Stimulated activated memory B cell treated with anti-CD40 and anti-IgM and Interleukin-4, amounts not matched to agents 10 μg/mL and 1 μg/mL and 100 μg/mL, for 72 hours (primary cell): ENCODE data around the gene CELF2.
"Not testable (repeated sequence)": the region's sequence is repeated elsewhere in the genome, so short reads cannot be mapped to it uniquely, and the experiment has no call there.

ENCODE experiments used
- ATAC-seq: fragments of 150-1000 bp; cut with Tn5 transposase; 2 replicates; pipeline ENCODE4 v1.10.0; 2021
- H3K27ac Mint-ChIP-seq: one replicate; pipeline ENCODE4 v1.8.0; 2022; ENCODE audit warnings: mild to moderate bottlenecking, mixed read lengths
- H3K27me3 Mint-ChIP-seq: one replicate; pipeline ENCODE4 v1.8.0; 2022; ENCODE audit warnings: mixed read lengths
- H3K36me3 Mint-ChIP-seq: one replicate; pipeline ENCODE4 v1.8.0; 2022; ENCODE audit warnings: mixed read lengths
- H3K4me1 Mint-ChIP-seq: one replicate; pipeline ENCODE4 v1.8.0; 2022; ENCODE audit warnings: mixed read lengths
- H3K4me3 Mint-ChIP-seq: one replicate; pipeline ENCODE4 v1.8.0; 2022; ENCODE audit warnings: mild to moderate bottlenecking, moderate library complexity, mixed read lengths
- H3K9me3 Mint-ChIP-seq: one replicate; pipeline ENCODE4 v1.8.0; 2022; ENCODE audit warnings: mixed read lengths

The CELF2 gene

DNA sequence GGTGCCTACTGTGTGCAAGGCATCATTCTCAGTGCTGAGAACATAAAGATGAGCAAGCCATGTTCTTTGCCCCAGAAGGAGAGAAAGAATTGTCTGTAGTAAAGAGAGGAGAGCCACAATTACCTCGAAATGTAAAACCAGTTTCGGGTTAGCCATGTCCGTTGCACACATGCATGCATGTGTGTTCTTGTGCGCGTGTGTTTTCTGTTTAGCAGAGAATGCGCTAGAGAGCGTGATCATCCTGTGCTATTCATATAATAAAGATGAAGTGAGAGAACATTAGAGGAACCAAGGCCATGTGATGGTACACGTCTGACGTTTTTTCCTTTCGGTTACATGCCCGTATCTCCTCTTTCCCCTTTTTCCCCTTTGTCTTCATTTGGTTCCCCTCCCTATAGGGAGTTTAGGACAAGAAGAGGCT is 158.2 kb downstream of the CELF2 start:
- Mint-ChIP-seq H3K4me1 (peaks cover 85% of the 10 kb centered on the region), H3K27me3 (no peaks in the 10 kb centered on the region), H3K36me3 (peaks cover 63% of the 10 kb centered on the region), H3K9me3 (no peaks in the 10 kb centered on the region), H3K4me3 (peak overlapping the region; percentile 81), H3K27ac (no peak overlapping the region)
- peak; percentile 82 for ATAC-seq

DNA sequence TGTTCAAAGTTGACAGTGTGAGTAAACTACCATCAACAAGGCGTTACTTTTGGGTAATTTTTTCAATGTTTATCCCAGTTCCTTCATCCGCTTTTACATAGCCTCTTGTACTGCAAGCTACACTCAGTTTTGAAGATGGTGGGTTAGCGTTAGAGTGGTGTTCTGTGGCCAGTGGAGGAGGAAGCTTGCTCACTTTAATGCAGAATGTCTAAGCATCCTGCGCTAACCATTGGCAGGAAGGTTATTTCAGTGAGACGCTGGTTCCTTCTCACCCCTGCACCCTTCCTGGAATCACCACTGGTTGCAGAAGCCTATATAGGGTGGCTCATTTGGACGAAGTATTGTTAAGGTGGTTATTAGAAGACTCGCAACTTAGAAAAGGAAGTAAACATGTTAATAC is 159.1 kb downstream of the CELF2 start:
- peak; percentile 9 for ATAC-seq
- Mint-ChIP-seq H3K9me3 (no peaks in the 10 kb centered on the region), H3K4me1 (peaks cover 95% of the 10 kb centered on the region), H3K36me3 (peaks cover 72% of the 10 kb centered on the region), H3K4me3 (peak overlapping the region; percentile 81), H3K27me3 (no peaks in the 10 kb centered on the region), H3K27ac (no peak overlapping the region)

DNA sequence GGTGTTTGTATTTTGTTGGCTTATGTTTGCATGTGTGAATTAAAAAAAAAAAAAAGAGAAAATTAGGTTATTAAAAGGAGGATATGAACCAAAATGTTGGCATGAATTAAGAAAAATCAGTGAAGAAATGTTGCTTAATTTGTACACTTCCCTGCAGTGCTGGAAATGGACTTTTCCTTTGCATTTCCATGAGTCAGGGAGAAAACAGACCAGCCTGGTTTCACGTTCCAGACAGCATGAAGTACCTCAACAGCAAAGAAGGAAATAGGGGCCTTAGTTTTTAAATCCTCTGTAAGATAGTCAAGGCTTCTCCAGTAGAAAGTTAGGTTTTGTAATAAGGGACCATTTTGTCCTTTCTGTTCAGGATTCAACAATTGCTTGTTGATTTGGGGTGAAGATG is 159.7 kb downstream of the CELF2 start:
- ATAC-seq = no peak
- Mint-ChIP-seq H3K27ac (no peak overlapping the region), H3K9me3 (no peaks in the 10 kb centered on the region), H3K36me3 (peaks cover 78% of the 10 kb centered on the region), H3K27me3 (no peaks in the 10 kb centered on the region), H3K4me1 (peaks cover 98% of the 10 kb centered on the region), H3K4me3 (peak overlapping the region; percentile 81)

DNA sequence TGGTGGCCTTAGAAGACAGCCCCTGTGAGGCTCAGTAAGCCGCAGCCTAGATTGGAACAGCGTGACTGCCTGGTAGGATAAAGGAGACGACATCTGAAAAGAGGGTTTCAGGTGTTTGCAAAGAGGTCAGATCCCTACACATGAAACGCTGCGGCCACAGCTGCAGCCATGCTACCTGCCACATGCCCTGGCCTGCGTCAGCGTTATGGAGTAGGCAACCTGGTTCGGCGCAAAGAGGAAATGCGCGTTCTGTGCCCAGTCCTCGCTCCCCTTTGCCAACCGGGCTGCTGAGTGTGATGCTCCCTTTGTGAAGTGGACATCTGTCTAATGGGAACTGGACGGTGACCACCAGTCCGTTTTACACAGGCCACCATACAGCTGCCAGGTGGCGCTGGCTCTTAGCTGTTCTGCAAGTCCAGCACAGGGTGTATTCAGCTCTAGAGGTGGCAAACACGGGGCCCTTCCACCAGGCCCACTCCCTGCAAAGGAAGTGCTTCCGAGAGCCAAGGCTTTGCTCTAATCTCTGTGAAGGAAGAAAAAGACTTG is 160.3 kb downstream of the CELF2 start:
- H3K4me3 Mint-ChIP-seq = peak overlapping the region; percentile 79
- H3K27me3 Mint-ChIP-seq = no peaks in the 10 kb centered on the region
- H3K36me3 Mint-ChIP-seq = peaks cover 84% of the 10 kb centered on the region
- peaks cover 98% of the 10 kb centered on the region for H3K4me1 Mint-ChIP-seq
- H3K27ac Mint-ChIP-seq = no peak overlapping the region
- H3K9me3 Mint-ChIP-seq = peaks cover 1% of the 10 kb centered on the region
- ATAC-seq = no peak

DNA sequence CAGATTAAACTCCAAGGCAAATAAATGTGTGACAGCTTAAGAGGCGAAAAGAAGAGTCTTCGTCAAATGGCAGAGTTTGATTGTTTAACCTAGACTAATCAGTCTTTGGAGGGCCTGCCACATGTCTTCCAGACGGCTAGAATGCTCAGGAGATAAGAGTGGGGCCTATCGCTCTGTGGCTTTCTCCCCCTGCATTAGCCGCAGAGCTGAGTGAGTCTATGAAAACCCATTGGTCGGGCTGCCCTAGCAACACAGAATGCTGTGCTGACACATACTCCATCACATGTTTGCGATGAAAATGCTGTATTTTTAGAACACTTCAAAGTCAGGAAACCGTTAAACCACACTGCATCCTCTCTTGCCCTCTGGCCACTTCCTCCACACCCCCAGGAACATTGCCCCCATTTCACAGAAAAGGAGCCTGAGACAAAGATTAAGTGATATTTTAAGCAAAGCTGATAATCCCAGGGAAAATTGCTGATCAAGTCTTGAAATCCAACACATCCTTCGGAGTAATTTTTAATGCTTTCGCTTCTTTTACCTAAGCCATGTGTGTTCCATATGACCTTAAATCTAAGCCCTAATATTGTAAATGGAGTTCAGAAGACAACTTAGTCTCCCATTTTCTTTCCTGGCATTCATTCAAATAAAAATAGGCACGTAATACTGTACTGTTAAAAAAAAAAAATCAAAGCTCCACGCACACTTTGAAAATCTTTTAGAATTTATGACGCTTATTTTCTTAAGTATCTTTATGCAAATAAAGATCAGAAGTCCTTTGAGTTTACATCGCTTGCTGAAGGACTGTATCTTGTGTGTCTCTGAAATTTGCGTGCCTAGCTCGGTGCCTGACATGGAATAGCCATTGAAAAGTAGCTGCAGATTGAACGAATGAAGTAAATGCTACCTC is 161.2 kb downstream of the CELF2 start:
- Mint-ChIP-seq H3K27ac (no peak overlapping the region), H3K36me3 (peaks cover 88% of the 10 kb centered on the region), H3K9me3 (peaks cover 2% of the 10 kb centered on the region), H3K4me3 (peak overlapping the region; percentile 79), H3K27me3 (no peaks in the 10 kb centered on the region), H3K4me1 (peaks cover 98% of the 10 kb centered on the region)
- ATAC-seq = peak; percentile 91

DNA sequence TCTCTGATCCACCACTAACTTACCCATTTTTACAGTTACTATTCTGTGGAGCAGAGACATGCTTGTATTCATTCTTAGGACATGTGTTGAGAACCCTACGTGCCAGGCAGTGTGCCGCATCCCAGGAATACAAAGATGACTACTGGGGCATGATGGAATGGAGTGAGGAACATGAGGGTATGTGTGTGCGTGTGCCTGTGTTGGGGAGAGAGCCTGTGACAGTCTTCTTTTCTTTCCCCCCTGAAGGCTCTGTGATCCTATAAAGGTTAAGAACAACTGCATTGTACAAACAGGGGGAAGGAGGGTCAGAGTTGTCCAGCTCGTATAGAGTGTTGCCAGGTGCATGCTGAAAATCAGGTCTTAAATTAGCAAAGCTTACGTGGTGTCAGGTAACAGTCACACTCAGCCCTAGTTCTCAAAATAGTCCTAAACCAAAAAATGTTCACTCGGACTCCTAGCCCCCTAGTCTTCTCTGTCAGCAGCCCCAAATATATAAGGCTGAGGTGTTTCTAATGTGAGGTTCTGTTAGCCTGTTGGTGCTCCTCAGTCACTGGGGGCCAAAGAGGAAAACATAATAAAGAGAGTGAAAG is 161.9 kb downstream of the CELF2 start:
- Mint-ChIP-seq H3K9me3 (peaks cover 2% of the 10 kb centered on the region), H3K36me3 (peaks cover 88% of the 10 kb centered on the region), H3K4me3 (peak overlapping the region; percentile 79), H3K27me3 (no peaks in the 10 kb centered on the region), H3K27ac (no peak overlapping the region), H3K4me1 (peaks cover 98% of the 10 kb centered on the region)
- ATAC-seq = no peak

DNA sequence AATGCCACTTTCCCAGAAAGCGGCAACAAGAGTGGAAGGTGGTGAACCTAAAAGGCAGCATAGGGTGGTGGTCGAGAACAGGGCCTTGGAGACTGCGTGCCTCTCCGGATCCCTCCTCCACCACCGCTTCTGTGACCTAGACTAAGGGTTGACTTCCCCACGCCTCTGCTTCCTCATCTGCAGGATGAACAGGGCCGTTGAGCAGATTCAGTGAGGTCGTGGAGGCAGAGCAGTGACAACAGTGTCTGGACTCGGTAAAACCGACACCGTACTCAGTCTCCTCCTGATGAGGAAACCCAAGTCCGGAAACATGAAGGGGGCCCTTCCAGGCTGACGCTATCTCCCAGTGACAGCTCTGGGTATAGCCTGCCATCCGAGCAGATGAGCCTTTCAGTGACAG is 162.6 kb downstream of the CELF2 start:
- Mint-ChIP-seq H3K27me3 (no peaks in the 10 kb centered on the region), H3K4me1 (peaks cover 92% of the 10 kb centered on the region), H3K4me3 (peak overlapping the region; percentile 79), H3K27ac (no peak overlapping the region), H3K36me3 (peaks cover 88% of the 10 kb centered on the region), H3K9me3 (peaks cover 2% of the 10 kb centered on the region)
- ATAC-seq = peak; percentile 64

DNA sequence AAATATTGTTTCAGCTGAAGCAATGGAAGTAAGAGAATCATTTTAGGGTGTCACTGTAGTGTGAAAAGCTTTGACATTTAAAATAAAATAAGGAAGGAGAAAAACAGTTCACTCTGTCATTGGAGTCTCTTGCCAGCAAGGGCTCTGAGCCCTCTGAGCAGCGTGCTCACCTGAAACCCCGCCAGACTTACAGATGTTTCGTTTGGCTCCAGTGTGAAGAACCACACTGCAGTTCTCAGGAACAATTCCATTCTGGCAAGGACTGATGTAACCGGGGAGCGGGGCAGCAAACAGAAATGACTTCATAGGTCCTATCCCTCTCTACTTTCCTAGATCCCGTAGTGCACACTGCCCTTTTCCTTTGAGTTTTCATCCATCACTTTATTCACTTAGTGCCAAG is 164.3 kb downstream of the CELF2 start:
- H3K4me3 Mint-ChIP-seq = no peak overlapping the region
- ATAC-seq = no peak
- peak overlapping the region; percentile 48 for H3K27ac Mint-ChIP-seq
- no peaks in the 10 kb centered on the region for H3K27me3 Mint-ChIP-seq
- H3K9me3 Mint-ChIP-seq = peaks cover 2% of the 10 kb centered on the region
- peaks cover 92% of the 10 kb centered on the region for H3K36me3 Mint-ChIP-seq
- H3K4me1 Mint-ChIP-seq = peaks cover 92% of the 10 kb centered on the region

DNA sequence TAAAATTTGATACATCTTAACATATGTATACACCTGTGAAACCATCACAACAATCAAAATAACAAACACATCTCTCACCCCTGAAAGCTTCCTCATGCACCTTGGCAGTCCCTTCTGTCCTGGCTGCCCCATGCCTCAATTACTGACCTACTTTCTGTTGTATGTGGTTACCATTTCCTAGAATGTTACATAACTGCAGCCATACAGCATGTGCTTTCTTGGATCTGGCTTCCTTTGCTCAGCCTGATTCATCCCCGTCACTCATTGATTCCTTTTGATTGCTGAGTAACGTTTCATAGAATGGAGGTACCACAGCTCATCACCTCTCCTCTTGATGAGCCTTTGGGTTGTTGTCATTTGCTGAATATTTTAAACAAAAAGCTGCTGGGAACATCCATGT is 165.3 kb downstream of the CELF2 start:
- Mint-ChIP-seq H3K36me3 (peaks cover 93% of the 10 kb centered on the region), H3K27ac (peak overlapping the region; percentile 48), H3K4me1 (peaks cover 92% of the 10 kb centered on the region), H3K4me3 (no peak overlapping the region), H3K9me3 (peaks cover 2% of the 10 kb centered on the region), H3K27me3 (no peaks in the 10 kb centered on the region)
- no peak for ATAC-seq

DNA sequence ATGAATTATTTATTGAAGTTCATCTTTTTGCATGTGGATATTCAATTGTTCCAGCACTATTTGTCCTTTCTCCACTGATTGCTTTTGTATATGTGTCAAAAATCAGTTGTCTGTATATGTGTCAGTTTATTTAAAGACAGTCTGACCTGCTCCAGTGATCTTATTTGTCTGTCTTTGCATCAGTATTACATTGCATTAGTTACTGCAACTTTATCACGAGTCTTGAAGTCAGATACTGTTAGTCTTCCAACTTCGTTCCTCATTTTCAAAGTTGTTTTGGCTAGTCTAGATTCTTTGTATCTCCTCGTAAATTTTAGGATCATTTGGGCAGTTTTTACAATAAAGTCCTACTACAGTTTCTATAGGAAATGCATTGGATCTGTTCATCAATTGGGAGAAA is 166.4 kb downstream of the CELF2 start:
- ATAC-seq = no peak
- peaks cover 92% of the 10 kb centered on the region for H3K4me1 Mint-ChIP-seq
- no peak overlapping the region for H3K4me3 Mint-ChIP-seq
- peaks cover 93% of the 10 kb centered on the region for H3K36me3 Mint-ChIP-seq
- peak overlapping the region; percentile 48 for H3K27ac Mint-ChIP-seq
- peaks cover 2% of the 10 kb centered on the region for H3K9me3 Mint-ChIP-seq
- H3K27me3 Mint-ChIP-seq = no peaks in the 10 kb centered on the region

DNA sequence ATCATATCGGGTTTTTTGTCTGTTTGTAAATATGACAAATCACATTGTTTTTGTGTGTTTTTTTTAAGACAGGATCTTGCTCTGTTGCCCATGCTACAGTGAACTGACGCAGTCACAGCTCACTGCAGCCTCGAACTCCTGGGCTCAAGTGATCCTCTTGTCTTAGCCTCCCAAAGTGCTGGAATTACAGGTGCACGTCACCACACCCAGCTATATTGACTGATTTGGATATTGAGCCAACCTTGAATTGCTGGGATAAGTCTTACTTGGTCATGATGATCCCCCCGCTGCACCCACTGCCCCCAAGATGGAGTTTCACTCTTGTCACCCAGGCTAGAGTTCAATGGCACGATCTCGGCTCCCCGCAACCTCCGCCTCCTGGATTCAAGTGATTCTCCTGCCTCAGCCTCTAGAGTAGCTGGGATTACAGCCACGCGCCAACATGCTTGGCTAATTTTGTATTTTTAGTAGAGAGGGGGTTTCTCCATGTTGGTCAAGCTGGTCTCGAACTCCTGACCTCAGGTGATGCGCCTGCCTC is 167.5 kb downstream of the CELF2 start:
- peaks cover 92% of the 10 kb centered on the region for H3K36me3 Mint-ChIP-seq
- not testable (repeated sequence) for H3K9me3 Mint-ChIP-seq, ATAC-seq, H3K27me3 Mint-ChIP-seq, H3K4me3 Mint-ChIP-seq, H3K27ac Mint-ChIP-seq
- peaks cover 92% of the 10 kb centered on the region for H3K4me1 Mint-ChIP-seq

DNA sequence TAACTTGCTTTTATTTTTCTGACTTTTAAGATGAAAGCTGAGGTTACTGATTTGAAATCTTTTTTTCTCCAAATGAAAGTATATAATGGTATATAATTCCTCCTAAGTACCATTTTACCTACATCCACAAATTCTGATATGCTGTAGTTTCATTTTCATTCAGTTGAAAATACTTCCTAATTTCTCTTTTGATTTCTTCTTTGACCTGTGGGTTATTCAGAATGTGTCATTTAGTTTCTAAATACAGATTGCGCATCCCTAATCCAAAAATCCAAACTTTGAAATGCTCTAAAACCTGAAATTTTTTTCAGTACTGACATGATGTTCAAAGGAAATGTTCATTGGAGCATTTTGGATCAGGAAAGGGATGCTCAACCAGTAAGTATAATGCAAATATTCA is 168.7 kb downstream of the CELF2 start:
- no peak for ATAC-seq
- Mint-ChIP-seq H3K9me3 (peaks cover 2% of the 10 kb centered on the region), H3K4me1 (peaks cover 93% of the 10 kb centered on the region), H3K27me3 (no peaks in the 10 kb centered on the region), H3K4me3 (peak overlapping the region; percentile 21), H3K36me3 (peaks cover 93% of the 10 kb centered on the region), H3K27ac (peak overlapping the region; percentile 72)

DNA sequence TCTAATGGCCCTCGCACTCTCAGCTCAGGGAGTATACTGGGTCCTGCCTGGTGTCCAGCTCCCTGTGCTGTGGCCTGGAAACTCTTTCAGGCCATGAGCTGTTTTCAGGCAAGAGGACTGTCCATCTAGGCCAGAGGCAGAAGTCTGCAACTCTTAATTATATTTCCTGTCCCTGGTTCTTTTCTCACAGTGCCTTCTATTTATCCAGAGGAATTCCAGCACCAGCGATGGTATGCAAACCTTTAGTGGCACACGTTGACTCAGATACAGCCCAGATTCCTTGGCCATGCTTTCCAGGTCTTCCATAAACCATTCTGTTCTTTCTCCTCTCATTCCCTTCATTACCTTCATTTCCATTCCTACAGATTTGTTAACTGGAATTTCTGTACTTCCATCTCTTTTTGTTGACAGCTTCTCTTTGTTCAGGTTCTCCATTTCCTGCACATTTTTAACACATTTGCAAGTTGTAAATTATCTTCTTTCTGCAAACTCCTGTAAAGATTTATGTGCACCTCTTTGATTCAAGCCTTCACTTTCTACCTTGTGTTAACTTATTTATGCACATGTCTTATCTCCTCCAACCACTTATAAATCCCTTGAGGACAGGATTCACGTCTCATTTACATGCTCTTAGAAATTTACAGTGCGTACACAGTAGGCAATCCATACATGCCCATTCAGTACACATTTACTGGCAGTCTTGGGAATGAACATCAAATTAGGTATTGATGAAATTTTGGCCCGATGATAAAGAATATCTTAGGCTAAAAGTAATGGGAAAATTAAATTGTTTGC is 172.1 kb downstream of the CELF2 start:
- H3K27me3 Mint-ChIP-seq = no peaks in the 10 kb centered on the region
- no peak for ATAC-seq
- no peak overlapping the region for H3K27ac Mint-ChIP-seq
- peaks cover 80% of the 10 kb centered on the region for H3K36me3 Mint-ChIP-seq
- no peak overlapping the region for H3K4me3 Mint-ChIP-seq
- H3K9me3 Mint-ChIP-seq = no peaks in the 10 kb centered on the region
- peaks cover 91% of the 10 kb centered on the region for H3K4me1 Mint-ChIP-seq

DNA sequence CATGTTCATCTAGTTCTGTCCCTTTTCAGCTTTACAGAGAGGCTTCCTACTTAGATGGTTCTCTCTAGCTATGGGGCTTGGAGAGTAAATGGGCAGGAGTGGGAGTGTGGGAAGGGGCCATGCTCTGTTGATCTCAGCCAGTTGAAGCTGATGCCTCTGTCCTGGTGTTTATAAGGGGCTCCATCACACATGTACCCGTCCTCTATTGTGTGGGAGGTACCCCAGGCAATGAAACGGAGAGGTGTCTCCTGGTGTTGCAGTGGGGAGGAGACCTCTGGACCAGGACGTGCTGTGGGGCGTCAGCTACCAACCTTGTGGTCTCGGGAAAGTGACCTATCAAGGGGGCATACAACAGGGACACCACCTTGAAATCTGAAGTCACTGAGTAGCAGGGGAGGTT is 173.5 kb downstream of the CELF2 start:
- no peaks in the 10 kb centered on the region for H3K27me3 Mint-ChIP-seq
- no peaks in the 10 kb centered on the region for H3K9me3 Mint-ChIP-seq
- H3K4me3 Mint-ChIP-seq = no peak overlapping the region
- peaks cover 72% of the 10 kb centered on the region for H3K36me3 Mint-ChIP-seq
- peaks cover 95% of the 10 kb centered on the region for H3K4me1 Mint-ChIP-seq
- peak overlapping the region; percentile 97 for H3K27ac Mint-ChIP-seq
- no peak for ATAC-seq

DNA sequence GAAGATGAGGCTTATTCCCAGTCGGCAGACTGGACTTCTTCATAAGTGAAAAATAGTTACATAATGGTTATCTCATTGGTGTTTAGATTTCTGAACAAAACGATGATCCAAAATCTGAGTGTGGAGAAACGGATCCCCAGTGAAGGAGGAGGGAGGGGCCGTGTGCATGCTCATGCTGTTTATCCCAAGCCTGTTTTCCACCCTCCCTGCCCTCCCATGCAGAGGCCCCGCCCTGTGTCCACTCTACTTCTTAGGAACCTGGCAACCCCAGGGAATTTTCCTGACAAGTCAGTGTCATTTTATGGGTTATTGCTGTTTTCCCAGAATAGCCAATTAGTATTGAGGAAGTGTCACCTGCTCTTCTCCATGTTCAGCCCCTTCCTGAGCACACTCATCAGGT is 174.0 kb downstream of the CELF2 start:
- no peak overlapping the region for H3K4me3 Mint-ChIP-seq
- no peaks in the 10 kb centered on the region for H3K9me3 Mint-ChIP-seq
- peak overlapping the region; percentile 97 for H3K27ac Mint-ChIP-seq
- H3K4me1 Mint-ChIP-seq = peaks cover 95% of the 10 kb centered on the region
- H3K27me3 Mint-ChIP-seq = no peaks in the 10 kb centered on the region
- H3K36me3 Mint-ChIP-seq = peaks cover 69% of the 10 kb centered on the region
- ATAC-seq = no peak
